DOHH2 (cell line): ENCODE results near the gene EFCAB3.

Source experiments
- H3F3A ChIP-seq: fragments of 200-600 bp; sonication (generic), shearing (Covaris generic); 2 replicates; pipeline ENCODE4 v1.6.0; 2016; ENCODE audit warnings: antibody characterized with exemption, mild to moderate bottlenecking; ENCODE audit not compliant: control insufficient read depth, insufficient read depth
- H3K27ac ChIP-seq: fragments of 200-600 bp; sonication (generic); 2 replicates; pipeline ENCODE4 v1.5.1; 2014; ENCODE audit warnings: low read depth, mild to moderate bottlenecking, low read length, moderate library complexity
- H3K27me3 ChIP-seq: fragments of 200-600 bp; sonication (generic); 2 replicates; pipeline ENCODE4 v1.6.1; 2014; ENCODE audit warnings: mild to moderate bottlenecking, low read length, mixed read lengths; ENCODE audit not compliant: control insufficient read depth
- H3K36me3 ChIP-seq: fragments of 200-600 bp; sonication (generic); 2 replicates; pipeline ENCODE4 v1.6.1; 2014; ENCODE audit warnings: mild to moderate bottlenecking, low read length, moderate library complexity, mixed read lengths; ENCODE audit not compliant: control insufficient read depth
- H3K4me1 ChIP-seq: fragments of 200-600 bp; sonication (generic); 2 replicates; pipeline ENCODE4 v1.6.1; 2014; ENCODE audit warnings: mild to moderate bottlenecking, low read length, mixed read lengths; ENCODE audit not compliant: control insufficient read depth
- H3K4me2 ChIP-seq: fragments of 200-600 bp; sonication (generic); 2 replicates; pipeline ENCODE4 v1.6.0; 2014; ENCODE audit warnings: mild to moderate bottlenecking, low read length, moderate library complexity
- H3K4me3 ChIP-seq: fragments of 200-600 bp; sonication (generic); 2 replicates; pipeline ENCODE4 v1.5.1; 2014; ENCODE audit warnings: mild to moderate bottlenecking, low read length, mixed read lengths
- H3K79me2 ChIP-seq: fragments of 200-600 bp; sonication (generic); 2 replicates; pipeline ENCODE4 v1.6.1; 2014; ENCODE audit warnings: mild to moderate bottlenecking, low read length, mixed read lengths; ENCODE audit not compliant: control insufficient read depth
- H3K9me2 ChIP-seq: fragments of 200-600 bp; sonication (generic); replicated peaks from 2 replicates; pipeline ENCODE4 v1.6.1; 2014; ENCODE audit warnings: mild to moderate bottlenecking, low read length, mixed read lengths; ENCODE audit not compliant: control insufficient read depth
- H3K9me3 ChIP-seq: fragments of 200-600 bp; sonication (generic); 2 replicates; pipeline ENCODE4 v1.6.1; 2014; ENCODE audit warnings: antibody characterized with exemption, low read length, mixed read lengths; ENCODE audit not compliant: control insufficient read depth, insufficient read depth
- H4K20me1 ChIP-seq: fragments of 200-600 bp; sonication (generic); 2 replicates; pipeline ENCODE4 v1.6.0; 2014; ENCODE audit warnings: low read depth, mild to moderate bottlenecking, antibody characterized with exemption, low read length, moderate library complexity; ENCODE audit not compliant: control insufficient read depth, insufficient read depth
- CTCF ChIP-seq: fragments of 200-600 bp; sonication (generic); IDR thresholded peaks from one replicate; pipeline ENCODE4 v1.5.1; 2014; ENCODE audit warnings: antibody characterized with exemption, mild to moderate bottlenecking, low read depth, low read length; ENCODE audit not compliant: poor library complexity, severe bottlenecking
- EZH2phosphoT487 ChIP-seq: fragments of 200-600 bp; sonication (generic); IDR thresholded peaks from 2 replicates; pipeline ENCODE4 v1.6.1; 2017; ENCODE audit warnings: borderline replicate concordance, mild to moderate bottlenecking, antibody characterized with exemption, low read length, moderate library complexity, mixed read lengths

The EFCAB3 gene

DNA sequence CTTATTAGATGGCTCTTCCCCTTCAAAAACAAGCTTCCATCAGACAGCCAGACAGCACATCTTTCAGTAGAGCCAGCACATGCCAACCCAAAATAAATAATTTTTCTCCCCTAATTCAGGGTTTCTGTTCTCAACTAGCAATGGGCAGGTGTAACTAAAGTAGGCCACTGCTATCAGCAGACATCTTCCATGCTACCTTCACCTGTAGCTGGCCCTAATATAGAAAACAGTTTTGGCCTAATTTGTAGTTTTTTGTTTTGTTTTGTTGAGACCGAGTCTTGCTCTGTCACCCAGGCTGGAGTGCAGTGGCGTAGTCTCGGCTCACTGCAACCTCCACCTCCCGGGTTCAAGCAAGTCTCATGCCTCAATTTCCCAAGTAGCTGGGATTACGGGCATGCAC is 29.2 kb upstream of the EFCAB3 start:
- H3K9me3 ChIP-seq = no peaks in the 10 kb centered on the region
- no peak overlapping the region for H3K4me3 ChIP-seq
- H4K20me1 ChIP-seq = no peaks in the 10 kb centered on the region
- no peaks in the 10 kb centered on the region for H3F3A ChIP-seq
- H3K36me3 ChIP-seq = no peaks in the 10 kb centered on the region
- no peaks in the 10 kb centered on the region for H3K79me2 ChIP-seq
- no peaks in the 10 kb centered on the region for H3K9me2 ChIP-seq
- no peak overlapping the region for H3K27ac ChIP-seq
- peaks cover 14% of the 10 kb centered on the region for H3K27me3 ChIP-seq
- H3K4me1 ChIP-seq = no peaks in the 10 kb centered on the region
- H3K4me2 ChIP-seq = no peak overlapping the region
- no peak for TF ChIP-seq EZH2phosphoT487
- TF ChIP-seq CTCF = no peak

DNA sequence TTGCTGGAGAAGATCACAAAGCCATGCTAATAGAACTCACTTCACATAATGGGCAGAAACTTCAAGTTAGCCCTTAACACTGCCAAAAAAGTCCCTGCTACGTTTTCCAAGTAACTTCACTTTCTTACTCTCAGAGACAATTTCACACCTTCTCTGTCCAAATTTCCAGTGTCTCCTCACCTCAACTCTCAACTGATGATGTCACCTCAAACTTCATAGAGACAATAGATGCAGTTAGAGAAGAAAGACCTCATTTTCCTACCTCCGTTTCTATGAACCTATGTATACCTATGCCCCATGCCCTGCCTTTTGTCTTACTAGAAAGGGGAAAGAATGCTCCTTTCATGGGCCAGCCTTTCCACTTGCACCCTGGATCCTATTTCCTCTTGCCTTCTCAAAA is 14.2 kb upstream of the EFCAB3 start:
- H3K9me2 ChIP-seq = no peaks in the 10 kb centered on the region
- H3K9me3 ChIP-seq = no peaks in the 10 kb centered on the region
- no peak overlapping the region for H3K4me3 ChIP-seq
- TF ChIP-seq CTCF = no peak
- no peak for TF ChIP-seq EZH2phosphoT487
- H3K27me3 ChIP-seq = 0 out of 2 replicates have a peak, but pooled peaks cover 2% of the 10 kb centered on the region
- no peaks in the 10 kb centered on the region for H3K4me1 ChIP-seq
- H3K36me3 ChIP-seq = no peaks in the 10 kb centered on the region
- H4K20me1 ChIP-seq = no peaks in the 10 kb centered on the region
- no peaks in the 10 kb centered on the region for H3F3A ChIP-seq
- no peaks in the 10 kb centered on the region for H3K79me2 ChIP-seq
- H3K27ac ChIP-seq = no peak overlapping the region
- no peak overlapping the region for H3K4me2 ChIP-seq

DNA sequence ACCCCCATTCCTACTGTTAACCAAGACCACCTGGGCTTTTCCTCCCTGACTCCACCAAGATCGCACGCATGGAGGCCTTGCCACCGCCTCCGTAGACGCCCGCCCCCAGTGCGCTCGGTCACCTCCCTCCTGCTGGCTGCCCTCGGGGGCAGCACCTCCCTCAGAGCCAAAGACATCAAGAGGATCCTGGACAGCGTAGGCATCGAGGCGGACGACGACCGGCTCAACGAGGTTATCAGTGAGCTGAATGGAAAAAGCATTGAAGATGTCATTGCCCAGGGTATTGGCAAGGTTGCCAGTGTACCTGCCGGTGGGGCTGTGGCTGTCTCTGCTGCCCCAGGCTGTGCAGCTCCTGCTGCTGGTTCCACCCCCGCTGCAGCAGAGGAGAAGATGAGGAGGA is 1.2 kb downstream of the EFCAB3 start:
- H3K4me1 ChIP-seq = no peaks in the 10 kb centered on the region
- no peaks in the 10 kb centered on the region for H3K9me2 ChIP-seq
- no peak overlapping the region for H3K27ac ChIP-seq
- no peak overlapping the region for H3K4me2 ChIP-seq
- TF ChIP-seq CTCF (no peak), EZH2phosphoT487 (no peak)
- no peaks in the 10 kb centered on the region for H3K36me3 ChIP-seq
- no peak overlapping the region for H3K4me3 ChIP-seq
- peaks cover 19% of the 10 kb centered on the region for H3K27me3 ChIP-seq
- no peaks in the 10 kb centered on the region for H3K79me2 ChIP-seq
- H4K20me1 ChIP-seq = no peaks in the 10 kb centered on the region
- no peaks in the 10 kb centered on the region for H3K9me3 ChIP-seq
- H3F3A ChIP-seq = no peaks in the 10 kb centered on the region

DNA sequence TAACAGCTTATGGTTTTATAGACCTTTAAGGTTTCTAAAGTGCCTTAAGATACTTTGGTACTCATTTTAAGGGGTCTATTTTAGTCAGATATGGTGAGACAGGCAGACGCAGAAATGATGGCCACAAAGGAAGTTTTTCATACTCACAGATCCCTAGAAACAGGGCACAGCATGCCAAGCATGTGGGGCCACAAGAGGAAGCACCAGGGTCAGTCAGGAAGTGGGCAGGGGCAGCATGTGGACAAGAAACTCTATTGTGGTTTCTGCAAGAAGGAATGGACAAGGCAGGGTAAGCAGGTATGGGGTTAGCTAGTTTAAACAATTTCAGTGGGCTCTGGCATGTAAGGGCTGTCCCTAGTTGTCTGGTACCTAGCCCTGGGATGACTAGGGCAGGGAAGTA is 8.5 kb downstream of the EFCAB3 start:
- Histone ChIP-seq H3K79me2 (no peaks in the 10 kb centered on the region), H3K9me2 (no peaks in the 10 kb centered on the region), H4K20me1 (no peaks in the 10 kb centered on the region), H3F3A (no peaks in the 10 kb centered on the region), H3K27ac (no peak overlapping the region), H3K4me2 (no peak overlapping the region), H3K4me1 (no peaks in the 10 kb centered on the region), H3K27me3 (peaks cover 11% of the 10 kb centered on the region), H3K4me3 (no peak overlapping the region), H3K9me3 (no peaks in the 10 kb centered on the region), H3K36me3 (no peaks in the 10 kb centered on the region)
- TF ChIP-seq CTCF (no peak), EZH2phosphoT487 (no peak)
